Measurements from ENCODE around the gene UNC13B. TPM values are rescaled to one million over a fixed set of nuclear protein-coding genes. Genes with fewer than 3 reads are reported as not detected.
A peak's percentile ranks its signal among the peaks of the same experiment; 100 is the strongest.

Gene UNC13B
- total RNA-seq (2016; rRNA removed; fragmentation: Illumina TruSeq; extraction: Trizol) (18.3 and 23.6 TPM in 2 replicates), polyA plus RNA-seq (2011; rRNA removed) (14.0 and 17.8 TPM in 2 replicates), polyA minus RNA-seq (2011; rRNA and poly(A)+ RNA removed; ENCODE audit: low replicate concordance) (36.9 and 49.4 TPM in 2 replicates), Bru-seq, nascent RNA (percentile 60 among the genes with signal in this experiment), BruChase-seq, experiment 1, labeled RNA remaining after a 6-hour chase (percentile 61 among the genes with signal in this experiment), BruChase-seq, experiment 2, labeled RNA remaining after a 2-hour chase (percentile 55 among the genes with signal in this experiment)
- 5.8 and 6.3 TPM in 2 replicates for total RNA-seq (2016; cell fraction: cytosol; rRNA removed; fragmentation: Illumina TruSeq; extraction: Trizol; ENCODE audit: low read depth)
- total RNA-seq (2016; cell fraction: insoluble cytoplasmic fraction; rRNA removed; fragmentation: Illumina TruSeq; extraction: Trizol), result 18.0 and 23.3 TPM in 2 replicates
- 8.4 and 8.7 TPM in 2 replicates for total RNA-seq (2016; cell fraction: membrane; rRNA removed; fragmentation: Illumina TruSeq; extraction: Trizol)
- 15.9 and 17.6 TPM in 2 replicates for total RNA-seq (2016; cell fraction: nucleus; rRNA removed; fragmentation: Illumina TruSeq; extraction: Trizol)
- polyA plus RNA-seq (2011; cell fraction: cytosol; rRNA removed), result 13.3 and 16.9 TPM in 2 replicates
- polyA plus RNA-seq (2011; cell fraction: nucleus; rRNA removed), result 28.7 and 38.7 TPM in 2 replicates
- 18.7 and 23.3 TPM in 2 replicates for polyA plus RNA-seq (2012)
- 0.63 and 0.76 TPM in 2 replicates for polyA plus RNA-seq (2016; cell fraction: cytosol; fragmentation: Illumina TruSeq; extraction: Trizol; ENCODE audit: low read depth)
- polyA plus RNA-seq (2016; cell fraction: insoluble cytoplasmic fraction; fragmentation: Illumina TruSeq; extraction: Trizol; ENCODE audit: low read depth), result 15.9 and 17.2 TPM in 2 replicates
- 3.1 TPM in 2 replicates for polyA plus RNA-seq (2016; cell fraction: membrane; fragmentation: Illumina TruSeq; extraction: Trizol; ENCODE audit: low read depth)
- 17.3 and 17.8 TPM in 2 replicates for polyA plus RNA-seq (2016; cell fraction: nucleus; fragmentation: Illumina TruSeq; extraction: Trizol; ENCODE audit: insufficient read depth, low read depth)
- polyA minus RNA-seq (2011; cell fraction: cytosol; rRNA and poly(A)+ RNA removed), result 16.0 and 22.7 TPM in 2 replicates
- 22.0 and 32.6 TPM in 2 replicates for polyA minus RNA-seq (2011; cell fraction: nucleus; rRNA and poly(A)+ RNA removed)
- long read RNA-seq, experiment 1, partial matches to known transcripts, result 4 of 4 reads
- long read RNA-seq, experiment 1, other reads (novel, unspliced or antisense), result 0 of 4 reads
- long read RNA-seq, experiment 2, full-length matches to known transcripts, result 4 of 36 reads
- long read RNA-seq, experiment 2, partial matches to known transcripts, result 16 of 36 reads
- long read RNA-seq, experiment 2, other reads (novel, unspliced or antisense), result 16 of 36 reads

- Histone ChIP-seq H3K9me3 (ENCODE audit: low read length) (no peaks in the 10 kb centered on the region), H3K4me1 (ENCODE audit: insufficient read depth, low read length) (peaks cover 43% of the 10 kb centered on the region), H3K4me3 (replicated peaks in 1 of 3; ENCODE audit: insufficient read depth in 1 of 3, low read depth in 2 of 3, low read length in 3 of 3) (peak within 1 kb of the TSS; percentile 78 to 98 (median 85)), H3K9ac (ENCODE audit: insufficient read depth, low read depth, low read length) (peak within 1 kb of the TSS; percentile 84), H3K79me2 (ENCODE audit: insufficient read depth, low read length) (peaks cover 18% of the 10 kb centered on the region), H4K20me1 (ENCODE audit: insufficient read depth, low read length) (no peaks in the 10 kb centered on the region), H2AFZ (ENCODE audit: low read length) (peak within 1 kb of the TSS; percentile 94), H3K27me3 (ENCODE audit: control insufficient read depth in 1 of 2, insufficient read depth in 2 of 2, low read length in 2 of 2) (no peaks in the 10 kb centered on the region; a peak in 1 of 5 replicates), H3K36me3 (replicated peaks in 1 of 2; ENCODE audit: control insufficient read depth in 1 of 2, insufficient read depth in 2 of 2, low read length in 2 of 2) (no peaks in the 10 kb centered on the region), H3K27ac (ENCODE audit: extremely low read length, insufficient read depth, low read length) (peak within 1 kb of the TSS; percentile 75), H3K4me2 (ENCODE audit: low read depth, low read length) (peak within 1 kb of the TSS; percentile 90)
- peak; percentile 97 for ATAC-seq
- CTCF ChIA-PET (ENCODE audit: low intra/inter-chr PET ratio, low total read pairs), result no interaction called here
- intact Hi-C loops (cut with micrococcal nuclease; ENCODE audit: unreplicated experiment) (loop anchor here (1.0 to 10.0 kb wide), 2 partner anchors 48 to 93 kb away; no protein-coding TSS in a partner anchor), in situ Hi-C loops (cut with HindIII; ENCODE audit: extremely low pct_ligation_motif_present, low pct_unique_long_range_greater_than_20kb) (no loop called here)
- peak; percentile 64 for FAIRE-seq
- peak; percentile 93 for DNase-seq (ENCODE audit: low spot score)
- no TSS peak for BruUV-seq (replicated peaks)
- WGBS (ENCODE audit: low lambda C conversion rate), result 2% methylated on average over 17 of the region's 70 CpGs
- POLR2A ChIA-PET, result interaction anchor here (0.6 to 2.0 kb wide), 24 partner anchors 11 to 566 kb away, joined by 3 to 16 read pairs (median 4); partner anchors contain the start of genes ATOSB, CCDC107, FANCG and PIGO
- no peak for TF ChIP-seq STAT5B (CRISPR knock-in tag; IDR thresholded peaks at IDR 0.05)
- peak; percentile 88 for TF ChIP-seq DRAP1 (CRISPR knock-in tag; IDR thresholded peaks at IDR 0.05)
- peak; percentile 76; the same call in 1 of the 2 replicates for TF ChIP-seq HOXA7 (CRISPR knock-in tag; IDR thresholded peaks at IDR 0.05)
- TF ChIP-seq ATF6 (CRISPR knock-in tag; conservative IDR thresholded peaks at IDR 0.05), result no peak
- TF ChIP-seq RBM22 (optimal IDR thresholded peaks at IDR 0.05; ENCODE audit: low read length), result no peak
- no peak for TF ChIP-seq SP140L (CRISPR knock-in tag; IDR thresholded peaks at IDR 0.05; ENCODE audit: borderline replicate concordance)
- no peak for TF ChIP-seq ZEB1 (IDR thresholded peaks at IDR 0.05; ENCODE audit: insufficient replicate concordance, low read depth)
- TF ChIP-seq MEIS1 (CRISPR knock-in tag; IDR thresholded peaks at IDR 0.05; ENCODE audit: borderline replicate concordance), result no peak
- TF ChIP-seq CREB3 (CRISPR knock-in tag; IDR thresholded peaks at IDR 0.05), result 0 out of 2 replicates have a peak, but pooled peaks have one; percentile 61
- TF ChIP-seq ELF1 (CRISPR knock-in tag; IDR thresholded peaks at IDR 0.05), result peak; percentile 28; the same call in 1 of the 2 replicates
These were observed at the start of gene UNC13B for GRCh38 chr9:35161713-35162604. UNC13B (plus strand) TSS chr9:35162009; CDS start chr9:35162284, 275 bp downstream.
